HEK293 (cell line): ENCODE results near the gene NOC2L.

ENCODE experiments used
- ATF2 ChIP-seq: fragments of 450-650 bp; formaldehyde crosslinking; IDR thresholded peaks from 2 replicates; pipeline ENCODE4 v1.5.1; 2016; ENCODE audit warnings: missing biosample characterization, missing genetic modification characterization, low read depth
- ZBTB8A ChIP-seq: fragments of 450-650 bp; formaldehyde crosslinking; IDR thresholded peaks from 2 replicates; pipeline ENCODE4 v1.5.1; 2016; ENCODE audit warnings: missing biosample characterization, missing genetic modification characterization
- ZEB2 ChIP-seq: fragments of 450-650 bp; formaldehyde crosslinking; IDR thresholded peaks from 2 replicates; pipeline ENCODE4 v1.5.1; 2016; ENCODE audit warnings: missing biosample characterization, missing genetic modification characterization
- ZNF239 ChIP-seq: fragments of 450-650 bp; formaldehyde crosslinking; IDR thresholded peaks from 2 replicates; pipeline ENCODE4 v1.5.1; 2016; ENCODE audit warnings: missing biosample characterization, missing genetic modification characterization
- TF ChIP-seq, protein P1 (sequence below): fragments of 450-650 bp; formaldehyde crosslinking; IDR thresholded peaks from 2 replicates; pipeline ENCODE4 v1.5.1; 2016; ENCODE audit warnings: missing biosample characterization, missing genetic modification characterization

GRCh38 chr1:992362-992761 lies 33.3 kb upstream of the NOC2L start:
- no peak for TF ChIP-seq ZBTB8A
- TF ChIP-seq, protein P1, sequence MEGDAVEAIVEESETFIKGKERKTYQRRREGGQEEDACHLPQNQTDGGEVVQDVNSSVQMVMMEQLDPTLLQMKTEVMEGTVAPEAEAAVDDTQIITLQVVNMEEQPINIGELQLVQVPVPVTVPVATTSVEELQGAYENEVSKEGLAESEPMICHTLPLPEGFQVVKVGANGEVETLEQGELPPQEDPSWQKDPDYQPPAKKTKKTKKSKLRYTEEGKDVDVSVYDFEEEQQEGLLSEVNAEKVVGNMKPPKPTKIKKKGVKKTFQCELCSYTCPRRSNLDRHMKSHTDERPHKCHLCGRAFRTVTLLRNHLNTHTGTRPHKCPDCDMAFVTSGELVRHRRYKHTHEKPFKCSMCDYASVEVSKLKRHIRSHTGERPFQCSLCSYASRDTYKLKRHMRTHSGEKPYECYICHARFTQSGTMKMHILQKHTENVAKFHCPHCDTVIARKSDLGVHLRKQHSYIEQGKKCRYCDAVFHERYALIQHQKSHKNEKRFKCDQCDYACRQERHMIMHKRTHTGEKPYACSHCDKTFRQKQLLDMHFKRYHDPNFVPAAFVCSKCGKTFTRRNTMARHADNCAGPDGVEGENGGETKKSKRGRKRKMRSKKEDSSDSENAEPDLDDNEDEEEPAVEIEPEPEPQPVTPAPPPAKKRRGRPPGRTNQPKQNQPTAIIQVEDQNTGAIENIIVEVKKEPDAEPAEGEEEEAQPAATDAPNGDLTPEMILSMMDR = no peak
- TF ChIP-seq ZEB2 = no peak
- TF ChIP-seq ATF2 (tag by site-specific recombination) = no peak
- TF ChIP-seq ZNF239 (tag by site-specific recombination) = no peak
